Chondrocyte (in vitro differentiated cells): Measurements from ENCODE around the gene CARNS1. TPM values are rescaled to one million over a fixed set of nuclear protein-coding genes. Genes with fewer than 3 reads are reported as not detected.
"Not testable (repeated sequence)": the region's sequence is repeated elsewhere in the genome, so short reads cannot be mapped to it uniquely, and the experiment has no call there.

Source experiments
- DNase-seq: peaks from one replicate; pipeline ENCODE4 v3.0.0; 2021; ENCODE audit warnings: mixed read lengths, low spot score
- H3K27ac Mint-ChIP-seq: one replicate; pipeline ENCODE4 v1.8.0; 2021; ENCODE audit warnings: mild to moderate bottlenecking, moderate library complexity, mixed read lengths; ENCODE audit not compliant: unreplicated experiment
- H3K27me3 Mint-ChIP-seq: 2 replicates; pipeline ENCODE4 v1.8.0; 2021; ENCODE audit warnings: low read depth, mixed read lengths
- H3K36me3 Mint-ChIP-seq: 2 replicates; pipeline ENCODE4 v1.8.0; 2021; ENCODE audit warnings: low read depth, mixed read lengths
- H3K4me1 Mint-ChIP-seq: 2 replicates; pipeline ENCODE4 v1.8.0; 2021; ENCODE audit warnings: low read depth, mild to moderate bottlenecking, mixed read lengths
- H3K4me3 Mint-ChIP-seq: one replicate; pipeline ENCODE4 v1.8.0; 2021; ENCODE audit warnings: mild to moderate bottlenecking, moderate library complexity, mixed read lengths; ENCODE audit not compliant: unreplicated experiment
- H3K9me3 Mint-ChIP-seq: 2 replicates; pipeline ENCODE4 v1.8.0; 2021; ENCODE audit warnings: low read depth, mixed read lengths
- total RNA-seq: library from RNA; stranded (reverse); gene quantifications from 3 replicates; pipeline ENCODE4 v1.2.1, GENCODE V29; 2021
- TF ChIP-seq, protein P1 (sequence below): fragments of 200-600 bp; sonication (generic); IDR thresholded peaks from 2 replicates; pipeline ENCODE4 v1.5.0; 2021; ENCODE audit warnings: antibody characterized with exemption, mild to moderate bottlenecking, moderate library complexity

Gene CARNS1
- total RNA-seq, 1 donor from 2014 or later = 1.8 TPM

GRCh38 chr11:67400251-67400941 lies 15.1 kb upstream of the CARNS1 start:
- H3K4me3 Mint-ChIP-seq = peak overlapping the region; percentile 73
- peak overlapping the region; percentile 61 for H3K27ac Mint-ChIP-seq
- peaks cover 20% of the 10 kb centered on the region for H3K4me1 Mint-ChIP-seq
- TF ChIP-seq, protein P1, sequence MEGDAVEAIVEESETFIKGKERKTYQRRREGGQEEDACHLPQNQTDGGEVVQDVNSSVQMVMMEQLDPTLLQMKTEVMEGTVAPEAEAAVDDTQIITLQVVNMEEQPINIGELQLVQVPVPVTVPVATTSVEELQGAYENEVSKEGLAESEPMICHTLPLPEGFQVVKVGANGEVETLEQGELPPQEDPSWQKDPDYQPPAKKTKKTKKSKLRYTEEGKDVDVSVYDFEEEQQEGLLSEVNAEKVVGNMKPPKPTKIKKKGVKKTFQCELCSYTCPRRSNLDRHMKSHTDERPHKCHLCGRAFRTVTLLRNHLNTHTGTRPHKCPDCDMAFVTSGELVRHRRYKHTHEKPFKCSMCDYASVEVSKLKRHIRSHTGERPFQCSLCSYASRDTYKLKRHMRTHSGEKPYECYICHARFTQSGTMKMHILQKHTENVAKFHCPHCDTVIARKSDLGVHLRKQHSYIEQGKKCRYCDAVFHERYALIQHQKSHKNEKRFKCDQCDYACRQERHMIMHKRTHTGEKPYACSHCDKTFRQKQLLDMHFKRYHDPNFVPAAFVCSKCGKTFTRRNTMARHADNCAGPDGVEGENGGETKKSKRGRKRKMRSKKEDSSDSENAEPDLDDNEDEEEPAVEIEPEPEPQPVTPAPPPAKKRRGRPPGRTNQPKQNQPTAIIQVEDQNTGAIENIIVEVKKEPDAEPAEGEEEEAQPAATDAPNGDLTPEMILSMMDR = no peak
- H3K36me3 Mint-ChIP-seq = peaks cover 12% of the 10 kb centered on the region
- H3K27me3 Mint-ChIP-seq = no peaks in the 10 kb centered on the region
- H3K9me3 Mint-ChIP-seq = no peaks in the 10 kb centered on the region
- DNase-seq = no peak

DNA sequence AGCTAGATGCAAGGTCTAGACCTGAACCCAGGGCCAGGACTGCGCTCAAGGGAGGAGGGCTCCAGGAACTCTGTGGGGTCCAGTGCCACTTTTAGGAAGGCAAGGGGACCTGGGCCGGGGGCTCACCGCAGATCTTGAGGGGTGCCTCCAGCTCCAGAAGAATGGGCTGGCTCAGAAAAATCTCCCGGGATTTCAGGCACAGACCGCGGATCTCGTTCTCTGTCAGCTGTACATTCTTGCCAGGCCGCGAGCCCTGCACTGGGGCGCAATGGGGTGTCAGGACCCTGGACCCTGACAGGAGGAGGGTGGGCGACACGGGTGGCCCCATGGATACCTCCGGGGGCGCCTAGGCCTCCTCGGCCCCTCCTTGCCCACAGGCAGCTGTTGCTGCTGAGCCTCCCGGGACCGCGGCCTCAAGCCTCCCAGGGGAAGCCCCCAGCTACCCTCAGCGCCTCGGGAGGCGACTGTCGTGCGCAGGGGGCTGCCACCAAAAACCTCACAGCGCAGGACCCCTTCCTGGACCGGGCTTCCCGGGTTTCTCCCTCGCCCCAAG lies 14.5 kb upstream of the CARNS1 start:
- DNase-seq = no peak
- peak overlapping the region; percentile 17 for H3K27ac Mint-ChIP-seq
- TF ChIP-seq, protein P1 = no peak
- no peaks in the 10 kb centered on the region for H3K27me3 Mint-ChIP-seq
- H3K4me3 Mint-ChIP-seq = peak overlapping the region; percentile 73
- no peaks in the 10 kb centered on the region for H3K9me3 Mint-ChIP-seq
- peaks cover 20% of the 10 kb centered on the region for H3K4me1 Mint-ChIP-seq
- peaks cover 12% of the 10 kb centered on the region for H3K36me3 Mint-ChIP-seq

DNA sequence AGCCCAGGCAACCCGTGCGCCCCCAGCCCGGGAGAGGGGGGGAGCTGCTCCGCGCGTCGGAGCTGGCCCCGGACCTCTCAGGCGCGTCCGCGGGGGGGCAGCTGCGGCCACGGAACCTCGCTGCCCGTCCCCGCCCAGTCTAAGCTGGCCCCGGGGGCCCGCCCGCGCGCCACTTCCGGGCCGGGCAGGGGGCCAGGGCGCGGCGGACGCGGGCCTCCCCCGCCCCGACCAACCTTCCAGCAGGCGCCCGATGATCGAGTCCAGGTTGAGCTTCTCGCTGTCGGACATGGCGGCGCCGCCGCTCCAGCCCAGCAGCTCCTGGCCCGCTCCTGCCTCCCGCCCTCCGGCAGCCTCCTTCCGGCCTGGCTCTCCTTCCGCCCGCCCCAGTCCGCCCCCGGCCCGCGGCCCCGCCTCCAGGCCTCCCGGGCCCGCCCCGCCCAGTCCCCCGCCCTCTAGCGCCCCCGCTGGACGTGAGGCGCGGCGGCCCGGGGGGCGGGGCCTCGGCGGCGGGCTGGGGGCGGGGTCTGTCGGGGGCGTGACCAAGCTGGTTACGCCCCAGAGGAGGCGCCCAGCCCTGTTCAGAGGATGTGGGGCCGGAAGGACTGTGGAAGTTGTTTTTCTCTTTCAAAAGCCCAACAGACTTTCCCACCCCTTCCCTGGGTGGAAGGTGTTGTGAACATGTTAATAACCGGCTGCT lies 13.8 kb upstream of the CARNS1 start, which contains the start of gene PPP1CA:
PPP1CA (minus strand) TSS at position 364 of the 697 bp plus-strand sequence; CDS start at position 288, 76 bp downstream.
- no peaks in the 10 kb centered on the region for H3K9me3 Mint-ChIP-seq
- H3K27ac Mint-ChIP-seq = peak within 1 kb of the TSS; percentile 59
- DNase-seq = no peak
- peak within 1 kb of the TSS; percentile 73 for H3K4me3 Mint-ChIP-seq
- TF ChIP-seq, protein P1 = peak; percentile 77
- no peaks in the 10 kb centered on the region for H3K27me3 Mint-ChIP-seq
- H3K4me1 Mint-ChIP-seq = peaks cover 20% of the 10 kb centered on the region
- peaks cover 12% of the 10 kb centered on the region for H3K36me3 Mint-ChIP-seq

GRCh38 chr11:67402192-67402839 lies 13.2 kb upstream of the CARNS1 start:
- Mint-ChIP-seq H3K27ac (peak overlapping the region; percentile 59), H3K4me3 (peak overlapping the region; percentile 36), H3K4me1 (peaks cover 20% of the 10 kb centered on the region), H3K36me3 (peaks cover 10% of the 10 kb centered on the region)
- DNase-seq, H3K27me3 Mint-ChIP-seq, H3K9me3 Mint-ChIP-seq: not testable (repeated sequence)

DNA sequence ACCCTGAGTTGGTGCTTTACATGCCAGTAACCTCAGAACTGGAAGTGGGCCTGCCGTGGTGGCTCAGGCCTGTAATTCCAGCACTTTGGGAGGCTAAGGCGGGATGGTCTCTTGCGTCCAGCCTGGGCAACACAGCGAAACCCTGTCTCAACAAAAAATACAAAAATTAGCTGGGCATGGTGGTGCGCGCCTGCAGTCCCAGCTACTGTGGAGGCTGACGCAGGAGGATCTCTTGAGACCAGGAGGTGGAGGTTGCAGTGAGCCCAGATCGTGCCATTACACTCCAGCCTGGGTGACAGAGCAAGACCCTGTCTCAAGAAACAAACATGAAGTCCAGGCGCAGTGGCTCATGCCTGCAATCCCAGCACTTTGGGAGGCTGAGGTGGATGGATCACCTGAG lies 12.4 kb upstream of the CARNS1 start:
- not testable (repeated sequence) for H3K4me3 Mint-ChIP-seq, H3K9me3 Mint-ChIP-seq, DNase-seq, H3K27ac Mint-ChIP-seq, H3K27me3 Mint-ChIP-seq, H3K36me3 Mint-ChIP-seq
- peaks cover 20% of the 10 kb centered on the region for H3K4me1 Mint-ChIP-seq
